WERI-Rb-1 (cell line): ENCODE measurements around the gene NATD1.

Source experiments
- DNase-seq: peaks from one replicate; pipeline ENCODE4 v3.0.0-alpha.2; 2020
- H3K27ac ChIP-seq: fragments of 250-450 bp; sonication (Bioruptor Pico); 2 replicates; pipeline ENCODE4 v1.5.1; 2020; ENCODE audit warnings: mild to moderate bottlenecking, moderate library complexity
- H3K27me3 ChIP-seq: fragments of 250-450 bp; sonication (Bioruptor Pico); 2 replicates; pipeline ENCODE4 v1.5.1; 2021; ENCODE audit warnings: mild to moderate bottlenecking, low read depth, moderate library complexity; ENCODE audit not compliant: insufficient read depth, severe bottlenecking
- H3K36me3 ChIP-seq: fragments of 250-450 bp; sonication (Bioruptor Pico); 2 replicates; pipeline ENCODE4 v1.5.1; 2020; ENCODE audit warnings: mild to moderate bottlenecking, moderate library complexity
- H3K4me3 ChIP-seq: 2 replicates; pipeline ENCODE4 v1.5.1; 2011; ENCODE audit warnings: low read depth, mild to moderate bottlenecking, control low read depth, low read length
- H3K9me3 ChIP-seq: fragments of 250-450 bp; sonication (Bioruptor Pico); 2 replicates; pipeline ENCODE4 v1.5.1; 2021; ENCODE audit warnings: mild to moderate bottlenecking, moderate library complexity; ENCODE audit not compliant: severe bottlenecking
- TF ChIP-seq, protein P1 (sequence below): IDR thresholded peaks from 2 replicates; pipeline ENCODE4 v1.5.1; 2011; ENCODE audit warnings: low read depth, mild to moderate bottlenecking, control low read depth, inconsistent platforms, low read length

Gene NATD1

DNA sequence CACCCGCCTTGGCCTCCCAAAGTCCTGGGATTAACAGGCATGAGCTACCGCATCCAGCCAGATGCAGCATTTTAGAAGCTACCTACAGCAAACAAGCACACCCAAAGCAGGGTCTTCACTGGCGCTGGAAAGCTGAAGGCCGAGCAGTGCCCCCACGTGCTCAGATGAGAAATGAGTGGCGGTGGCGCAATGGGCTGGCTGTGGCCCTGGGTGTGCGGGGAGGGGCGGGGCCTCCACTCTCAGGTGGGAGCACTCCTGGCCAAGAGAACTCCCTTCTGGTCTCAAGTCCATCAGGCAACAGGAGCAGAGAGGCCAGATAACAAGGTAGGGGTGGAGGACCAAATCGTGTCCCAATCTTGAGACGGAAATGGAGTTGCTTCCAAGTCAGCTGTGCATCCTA lies 51.3 kb downstream of the NATD1 start:
- DNase-seq = no peak
- TF ChIP-seq, protein P1, sequence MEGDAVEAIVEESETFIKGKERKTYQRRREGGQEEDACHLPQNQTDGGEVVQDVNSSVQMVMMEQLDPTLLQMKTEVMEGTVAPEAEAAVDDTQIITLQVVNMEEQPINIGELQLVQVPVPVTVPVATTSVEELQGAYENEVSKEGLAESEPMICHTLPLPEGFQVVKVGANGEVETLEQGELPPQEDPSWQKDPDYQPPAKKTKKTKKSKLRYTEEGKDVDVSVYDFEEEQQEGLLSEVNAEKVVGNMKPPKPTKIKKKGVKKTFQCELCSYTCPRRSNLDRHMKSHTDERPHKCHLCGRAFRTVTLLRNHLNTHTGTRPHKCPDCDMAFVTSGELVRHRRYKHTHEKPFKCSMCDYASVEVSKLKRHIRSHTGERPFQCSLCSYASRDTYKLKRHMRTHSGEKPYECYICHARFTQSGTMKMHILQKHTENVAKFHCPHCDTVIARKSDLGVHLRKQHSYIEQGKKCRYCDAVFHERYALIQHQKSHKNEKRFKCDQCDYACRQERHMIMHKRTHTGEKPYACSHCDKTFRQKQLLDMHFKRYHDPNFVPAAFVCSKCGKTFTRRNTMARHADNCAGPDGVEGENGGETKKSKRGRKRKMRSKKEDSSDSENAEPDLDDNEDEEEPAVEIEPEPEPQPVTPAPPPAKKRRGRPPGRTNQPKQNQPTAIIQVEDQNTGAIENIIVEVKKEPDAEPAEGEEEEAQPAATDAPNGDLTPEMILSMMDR = no peak

DNA sequence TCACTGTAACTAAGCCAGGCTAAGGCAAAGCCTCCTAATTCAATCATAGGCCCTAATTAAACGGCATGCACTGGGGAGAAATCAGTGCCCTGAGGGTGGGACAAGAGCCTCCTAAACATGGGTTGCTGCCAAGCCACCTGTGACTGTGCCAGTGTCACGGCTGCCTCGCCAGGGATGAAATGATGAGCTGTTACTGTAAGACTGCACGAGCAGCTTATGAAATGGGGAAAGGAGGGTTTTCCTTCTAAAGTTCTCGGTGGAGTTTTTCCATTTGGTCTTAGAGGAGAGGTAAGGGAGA lies 52.0 kb downstream of the NATD1 start:
- DNase-seq = no peak
- TF ChIP-seq, protein P1 = no peak
- H3K4me3 ChIP-seq = no peak overlapping the region
- peaks cover 38% of the 10 kb centered on the region for H3K36me3 ChIP-seq
- no peaks in the 10 kb centered on the region for H3K9me3 ChIP-seq
- no peaks in the 10 kb centered on the region for H3K27me3 ChIP-seq
- no peak overlapping the region for H3K27ac ChIP-seq

More for the DNA sequence above, 51.3 kb downstream of the NATD1 start:
- Histone ChIP-seq H3K27me3 (no peaks in the 10 kb centered on the region), H3K4me3 (no peak overlapping the region), H3K36me3 (peaks cover 37% of the 10 kb centered on the region), H3K27ac (no peak overlapping the region), H3K9me3 (no peaks in the 10 kb centered on the region)

DNA sequence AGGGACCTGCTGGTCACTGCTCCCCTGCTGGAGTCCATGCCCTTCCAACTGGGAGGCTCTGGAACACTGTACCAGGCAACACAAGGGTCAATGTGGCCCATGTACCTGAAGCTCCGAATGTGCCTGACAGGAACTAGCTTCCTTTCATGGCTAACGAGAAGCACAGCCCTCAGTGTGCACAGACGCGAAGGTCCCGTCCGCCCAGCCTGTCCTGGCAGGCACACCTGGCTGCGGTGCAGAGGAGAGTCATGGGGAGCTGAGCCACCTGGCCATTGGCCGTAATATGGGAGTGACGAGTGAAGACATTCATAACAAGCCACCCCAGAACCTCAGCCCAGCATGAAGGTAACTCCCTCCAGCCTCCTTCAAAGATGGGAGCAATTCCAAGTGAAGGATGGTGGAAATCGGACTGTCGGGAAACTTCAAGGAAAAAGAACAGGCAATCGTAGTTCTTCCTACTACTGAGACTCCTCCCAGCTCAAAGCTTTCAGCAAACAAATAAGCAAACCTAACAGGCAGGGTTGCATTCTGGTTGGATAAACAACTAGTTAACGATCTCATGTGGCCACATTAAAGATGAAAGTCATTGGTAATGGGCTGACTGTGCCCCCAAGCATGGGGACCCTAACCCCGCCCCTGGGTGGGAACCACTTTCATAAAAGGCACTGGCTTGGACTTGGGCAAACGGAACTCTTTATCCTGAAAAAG lies 52.5 kb downstream of the NATD1 start:
- Histone ChIP-seq H3K27me3 (no peaks in the 10 kb centered on the region), H3K4me3 (no peak overlapping the region), H3K36me3 (peaks cover 38% of the 10 kb centered on the region), H3K9me3 (no peaks in the 10 kb centered on the region), H3K27ac (no peak overlapping the region)
- no peak for DNase-seq
- TF ChIP-seq, protein P1 = no peak

DNA sequence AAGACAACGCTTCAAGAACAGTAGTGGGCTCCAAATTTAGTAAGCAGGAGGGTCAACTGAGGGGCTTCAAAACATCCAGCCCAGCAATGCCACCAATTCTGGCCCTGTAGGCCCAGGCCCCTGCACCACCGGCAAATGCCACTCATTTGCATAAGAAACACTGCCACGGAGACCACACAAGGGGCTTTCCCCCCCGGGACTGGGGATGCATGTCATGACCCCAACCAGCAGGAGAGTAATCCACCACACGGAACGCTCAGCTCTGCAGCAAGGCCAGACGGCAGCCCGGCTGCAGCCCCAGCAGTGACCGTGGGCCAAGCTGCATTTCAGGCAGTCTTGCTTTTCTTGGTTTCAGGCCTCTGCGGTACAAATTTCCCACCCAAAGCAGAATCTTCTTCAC lies 53.4 kb downstream of the NATD1 start:
- H3K9me3 ChIP-seq = no peaks in the 10 kb centered on the region
- TF ChIP-seq, protein P1 = no peak
- peaks cover 38% of the 10 kb centered on the region for H3K36me3 ChIP-seq
- H3K4me3 ChIP-seq = no peak overlapping the region
- DNase-seq = peak; percentile 28
- H3K27me3 ChIP-seq = no peaks in the 10 kb centered on the region
- H3K27ac ChIP-seq = peak overlapping the region; percentile 45

DNA sequence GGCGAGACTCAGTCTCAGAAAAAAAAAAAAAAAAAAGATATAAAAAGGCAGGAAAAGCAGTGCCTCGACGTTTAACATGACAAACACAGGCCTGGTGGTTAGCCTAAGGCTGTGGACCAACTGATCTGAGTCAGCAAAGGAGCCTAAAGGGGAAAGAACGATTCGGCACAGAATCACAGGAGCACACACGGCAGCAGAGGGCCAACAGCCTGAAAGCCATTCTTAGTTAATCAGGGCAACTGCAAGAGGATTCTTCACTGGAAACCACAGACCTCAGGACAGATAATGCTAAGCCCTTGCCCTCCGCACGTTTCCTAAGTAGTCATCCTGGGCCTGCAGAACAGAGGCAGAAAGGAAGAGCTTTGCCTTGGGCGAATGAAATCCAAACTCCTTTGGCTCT lies 53.9 kb downstream of the NATD1 start:
- H3K27ac ChIP-seq = peak overlapping the region; percentile 45
- DNase-seq = peak; percentile 66

More for the DNA sequence above, 53.9 kb downstream of the NATD1 start:
- TF ChIP-seq, protein P1 = no peak
- H3K9me3 ChIP-seq = no peaks in the 10 kb centered on the region
- no peak overlapping the region for H3K4me3 ChIP-seq
- H3K36me3 ChIP-seq = peaks cover 38% of the 10 kb centered on the region
- no peaks in the 10 kb centered on the region for H3K27me3 ChIP-seq
